Muscle layer of colon (tissue), 2 donors: Measurements from ENCODE around the gene GNAQ.

ENCODE experiments used
- H3K27ac ChIP-seq: one replicate; pipeline ENCODE4 v1.7.0; 2013; ENCODE audit warnings: low read depth, mild to moderate bottlenecking, low read length, moderate library complexity
- H3K27me3 ChIP-seq, 2 donors: one replicate each; pipeline ENCODE4 v1.7.0; 2013; ENCODE audit warnings: low read length in 2 of 2, mild to moderate bottlenecking in 2 of 2; ENCODE audit not compliant: insufficient read depth in 2 of 2, control insufficient read depth in 1 of 2
- H3K36me3 ChIP-seq: one replicate; pipeline ENCODE4 v1.7.0; 2013; ENCODE audit warnings: mild to moderate bottlenecking, low read length; ENCODE audit not compliant: insufficient read depth
- H3K4me1 ChIP-seq: one replicate; pipeline ENCODE4 v1.7.0; 2013; ENCODE audit warnings: mild to moderate bottlenecking, low read length; ENCODE audit not compliant: insufficient read depth
- H3K4me3 ChIP-seq, 2 donors: one replicate each; pipeline ENCODE4 v1.7.0; 2013; ENCODE audit warnings: low read length in 2 of 2, low read depth in 1 of 2, mild to moderate bottlenecking in 1 of 2, moderate library complexity in 1 of 2
- H3K9ac ChIP-seq: one replicate; pipeline ENCODE4 v1.7.0; 2013; ENCODE audit warnings: low read length
- H3K9me3 ChIP-seq: one replicate; pipeline ENCODE4 v1.7.0; 2013; ENCODE audit warnings: mild to moderate bottlenecking, low read length
- donor health status: abdominal sarcoma.
- donor health status: Adenocarcinoma of cecum.

GNAQ gene

DNA sequence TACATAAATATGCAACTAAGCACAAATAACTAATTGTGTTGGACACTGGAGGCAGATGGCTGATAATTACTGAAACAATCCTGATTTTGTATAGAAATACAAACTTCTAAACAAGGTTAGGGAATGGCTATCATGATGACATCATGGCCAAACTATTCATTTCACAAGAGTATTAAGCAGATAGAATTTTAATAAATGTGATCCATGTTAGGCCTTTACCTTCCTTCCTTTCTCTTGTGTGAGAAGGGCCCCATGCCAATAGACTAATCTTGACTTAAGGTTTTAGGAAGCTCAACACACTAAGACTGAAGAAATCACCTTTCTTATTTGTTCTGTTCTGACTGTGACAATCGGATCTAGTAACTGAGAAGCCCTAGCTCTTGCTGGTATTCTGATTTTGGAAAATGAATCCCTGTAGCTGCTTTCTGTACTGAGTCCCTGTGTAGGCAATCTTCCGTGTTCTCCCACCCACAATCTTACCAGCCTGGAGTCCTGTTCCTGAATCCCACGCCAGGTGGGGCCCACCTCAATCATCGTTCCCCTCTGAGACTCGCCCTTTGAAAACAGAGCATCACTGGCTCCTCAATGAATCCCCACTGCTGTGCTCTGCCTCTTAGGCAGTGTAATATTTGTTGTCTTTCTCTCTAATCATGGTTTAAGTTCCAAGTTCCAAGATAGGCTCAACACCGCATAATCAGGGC, 214.8 kb downstream of the GNAQ start:
- Histone ChIP-seq H3K36me3 (peaks cover 4% of the 10 kb centered on the region), H3K4me1 (peaks cover 14% of the 10 kb centered on the region), H3K9me3 (no peaks in the 10 kb centered on the region), H3K27me3 (no peaks in the 10 kb centered on the region), H3K9ac (no peak overlapping the region), H3K4me3 (no peak overlapping the region), H3K27ac (no peak overlapping the region)

DNA sequence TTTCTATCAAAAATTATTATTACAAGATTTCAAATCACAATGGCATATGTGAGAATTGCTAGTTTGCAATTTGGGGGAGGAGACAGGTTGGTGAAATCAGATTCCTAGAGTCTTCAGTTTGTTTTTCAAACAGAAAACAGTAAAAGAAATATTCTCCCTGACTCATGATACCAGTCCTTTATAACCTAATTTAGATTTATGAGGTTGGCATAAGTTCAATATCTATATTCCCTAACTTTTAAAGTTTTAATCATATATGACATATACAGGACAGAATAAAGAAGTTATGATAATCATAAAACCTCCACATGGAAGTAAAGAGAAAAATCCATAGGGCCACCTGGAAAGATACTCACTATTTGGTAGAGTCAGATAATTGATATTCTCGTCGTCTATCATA, 216.4 kb downstream of the GNAQ start:
- Histone ChIP-seq H3K4me3 (no peak overlapping the region), H3K27ac (no peak overlapping the region), H3K9me3 (no peaks in the 10 kb centered on the region), H3K27me3 (no peaks in the 10 kb centered on the region), H3K4me1 (peaks cover 10% of the 10 kb centered on the region), H3K9ac (no peak overlapping the region), H3K36me3 (peaks cover 4% of the 10 kb centered on the region)

DNA sequence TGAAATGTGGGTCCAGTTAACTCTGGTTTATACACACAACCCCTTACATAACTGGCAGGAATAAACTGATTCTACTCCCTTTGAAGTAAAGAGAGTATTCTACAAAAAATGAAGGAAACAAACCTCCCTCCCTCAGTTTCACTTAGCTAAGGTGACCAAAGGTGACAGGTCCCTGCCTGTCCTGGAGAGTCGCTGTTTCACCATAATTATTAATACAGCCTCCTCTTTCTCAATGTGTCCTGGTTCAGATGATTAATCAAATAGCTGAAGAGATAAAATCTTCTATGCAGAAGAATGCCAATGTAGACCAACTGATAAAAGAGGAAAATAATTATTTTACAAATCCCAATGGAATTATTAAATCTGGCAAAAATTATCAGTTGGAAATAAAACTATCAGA, 219.8 kb downstream of the GNAQ start:
- H3K9ac ChIP-seq, result no peak overlapping the region
- no peaks in the 10 kb centered on the region for H3K4me1 ChIP-seq
- peaks cover 4% of the 10 kb centered on the region for H3K36me3 ChIP-seq
- no peaks in the 10 kb centered on the region for H3K9me3 ChIP-seq
- no peaks in the 10 kb centered on the region for H3K27me3 ChIP-seq
- H3K4me3 ChIP-seq, result no peak overlapping the region
- no peak overlapping the region for H3K27ac ChIP-seq

DNA sequence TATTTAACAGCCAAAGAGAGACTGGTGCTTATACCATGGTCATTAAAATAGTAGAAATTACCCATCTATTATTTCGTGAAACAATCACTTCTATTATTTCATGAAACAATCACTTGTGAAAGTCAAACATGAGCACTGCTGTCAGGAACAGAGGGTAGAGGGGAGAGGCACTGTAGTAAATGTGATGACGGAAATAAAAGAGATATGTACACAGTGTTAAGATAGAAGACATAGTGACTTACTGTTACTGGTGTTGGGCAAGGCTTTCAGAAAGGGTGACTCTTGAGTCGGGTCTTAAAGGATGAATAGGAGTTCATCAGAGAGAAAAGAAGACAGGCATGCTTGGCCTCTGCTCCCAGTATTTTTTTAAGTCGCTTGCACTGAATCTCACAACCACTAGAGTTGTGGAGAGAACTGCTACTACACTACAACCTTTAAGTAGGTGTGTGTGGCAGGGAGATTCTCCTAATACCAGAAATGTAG, 220.9 kb downstream of the GNAQ start:
- Histone ChIP-seq H3K27me3 (no peaks in the 10 kb centered on the region), H3K27ac (no peak overlapping the region), H3K36me3 (peaks cover 4% of the 10 kb centered on the region)

DNA sequence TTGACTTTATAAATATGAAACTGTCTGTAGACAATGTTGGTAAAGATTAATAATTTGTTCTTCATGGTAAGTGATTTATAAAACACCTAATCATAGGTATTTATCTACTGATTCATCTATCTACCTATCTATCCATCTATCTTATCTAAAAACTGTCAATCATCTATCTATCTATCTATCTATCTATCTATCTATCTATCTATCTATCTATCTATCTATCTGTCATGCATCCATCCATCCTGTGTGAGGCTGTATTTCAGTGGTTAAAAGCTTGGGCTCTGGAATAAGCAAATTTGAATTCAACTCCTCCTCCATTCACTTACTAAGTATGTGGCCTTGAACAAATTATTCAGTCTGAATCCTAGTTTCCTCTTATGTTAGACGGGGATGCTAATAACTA, 221.6 kb downstream of the GNAQ start:
- H3K9me3 ChIP-seq, result no peaks in the 10 kb centered on the region
- no peaks in the 10 kb centered on the region for H3K27me3 ChIP-seq
- H3K4me1 ChIP-seq, result no peaks in the 10 kb centered on the region
- H3K9ac ChIP-seq, result no peak overlapping the region
- no peak overlapping the region for H3K27ac ChIP-seq
- peaks cover 4% of the 10 kb centered on the region for H3K36me3 ChIP-seq
- no peak overlapping the region for H3K4me3 ChIP-seq

More for the DNA sequence above, 220.9 kb downstream of the GNAQ start:
- Histone ChIP-seq H3K9ac (no peak overlapping the region), H3K4me1 (no peaks in the 10 kb centered on the region), H3K9me3 (no peaks in the 10 kb centered on the region), H3K4me3 (no peak overlapping the region)

DNA sequence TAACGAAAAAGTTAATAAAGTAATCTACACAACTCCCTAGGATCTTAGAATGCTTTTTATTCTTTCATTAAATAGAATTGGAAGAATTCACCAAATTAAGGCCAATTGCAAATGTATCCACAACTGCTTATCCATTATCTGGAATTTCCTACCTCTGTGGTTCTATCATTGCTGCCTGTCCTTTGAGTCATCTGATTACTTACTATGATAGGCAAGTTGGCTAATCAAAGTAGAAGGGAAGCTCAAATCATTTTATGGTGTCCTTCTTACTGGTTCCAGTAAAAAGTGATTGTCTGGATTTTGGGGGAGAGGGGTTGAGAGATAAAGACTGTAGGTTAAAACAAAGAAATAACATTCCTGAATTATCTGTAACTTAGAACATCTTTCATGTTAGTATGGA, 222.1 kb downstream of the GNAQ start:
- no peak overlapping the region for H3K4me3 ChIP-seq
- no peak overlapping the region for H3K9ac ChIP-seq
- no peak overlapping the region for H3K27ac ChIP-seq
- H3K4me1 ChIP-seq, result no peaks in the 10 kb centered on the region
- H3K27me3 ChIP-seq, result no peaks in the 10 kb centered on the region
- H3K9me3 ChIP-seq, result no peaks in the 10 kb centered on the region
- H3K36me3 ChIP-seq, result peaks cover 4% of the 10 kb centered on the region

DNA sequence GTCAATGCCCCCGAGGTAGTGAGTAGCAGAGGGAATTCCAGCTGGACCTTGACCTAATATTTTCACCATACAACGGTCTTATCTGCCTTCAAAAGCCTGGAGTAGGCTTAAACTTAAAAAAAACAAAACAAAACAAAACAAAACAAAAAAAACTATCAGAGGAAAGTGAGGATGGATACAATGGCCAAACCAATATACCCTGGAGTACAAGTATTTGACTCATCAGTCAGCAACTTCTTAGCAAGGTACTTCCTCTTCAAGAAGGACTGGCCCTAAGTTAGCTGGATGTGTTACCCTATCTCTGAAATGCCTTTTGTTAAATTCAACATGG, 222.9 kb downstream of the GNAQ start:
- Histone ChIP-seq H3K27me3 (no peaks in the 10 kb centered on the region), H3K9ac (no peak overlapping the region), H3K4me1 (no peaks in the 10 kb centered on the region), H3K36me3 (peaks cover under 1% of the 10 kb centered on the region), H3K27ac (no peak overlapping the region), H3K9me3 (no peaks in the 10 kb centered on the region), H3K4me3 (no peak overlapping the region)

DNA sequence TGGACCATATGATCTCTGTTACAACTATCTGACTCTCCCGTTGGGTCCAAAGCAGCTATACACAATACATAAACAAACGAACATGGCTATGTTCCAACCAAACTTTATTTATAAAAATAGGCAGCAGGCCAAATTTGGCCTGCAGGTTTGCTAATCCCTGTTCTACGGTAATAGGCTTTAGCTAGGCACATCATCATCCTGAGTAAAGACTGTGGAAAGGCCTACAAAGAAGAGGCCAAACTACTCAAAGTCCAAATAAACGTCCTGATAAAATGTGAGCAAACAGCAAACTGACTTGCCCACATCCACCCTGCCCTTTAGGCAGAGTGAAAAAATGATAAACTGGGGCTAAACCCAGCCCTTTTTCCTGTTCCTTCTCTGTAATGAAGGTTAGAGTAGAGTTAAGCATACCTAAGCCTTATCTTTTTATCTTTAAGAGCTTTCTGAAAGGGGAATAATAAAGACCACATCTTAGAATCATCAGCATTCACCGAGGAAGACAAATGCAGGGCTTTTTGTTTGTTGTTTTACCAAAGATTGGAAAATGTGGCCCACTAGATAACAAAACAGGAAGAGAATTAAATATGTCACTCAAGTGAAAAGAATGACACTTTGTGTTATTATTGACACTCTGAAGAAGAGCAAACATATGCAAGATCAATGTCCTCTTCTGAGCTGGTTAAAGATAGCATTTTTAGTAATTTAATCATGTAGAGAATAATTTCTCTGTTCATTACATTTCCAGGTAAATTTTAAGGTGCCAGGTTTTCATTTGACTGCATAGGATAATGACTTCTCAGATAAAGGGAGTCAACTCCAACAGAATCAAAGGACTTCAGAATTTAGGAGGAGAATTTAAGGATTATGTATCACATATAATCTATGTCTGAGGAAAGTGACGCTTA, 223.5 kb downstream of the GNAQ start:
- H3K9ac ChIP-seq, result no peak overlapping the region

DNA sequence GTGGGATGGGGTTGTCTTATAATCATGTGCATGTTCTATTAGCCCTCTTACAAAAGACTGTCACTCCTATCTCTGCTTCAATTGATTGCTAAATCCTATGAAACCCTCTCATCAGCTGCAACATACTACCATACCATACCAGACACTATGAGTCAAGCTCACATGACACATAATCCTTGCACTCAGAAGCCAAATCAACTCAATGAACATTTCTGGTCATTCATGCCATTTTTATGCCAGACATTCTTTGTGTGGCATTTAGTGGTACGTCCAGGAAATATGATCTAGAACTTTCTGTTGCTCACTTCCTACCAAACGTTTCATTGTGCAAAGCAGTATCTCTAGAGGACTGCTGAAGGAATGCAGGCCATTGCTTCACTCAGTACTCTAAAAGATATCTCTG, 224.3 kb downstream of the GNAQ start:
- Histone ChIP-seq H3K9me3 (no peaks in the 10 kb centered on the region), H3K27ac (no peak overlapping the region), H3K4me1 (no peaks in the 10 kb centered on the region), H3K4me3 (no peak overlapping the region), H3K36me3 (no peaks in the 10 kb centered on the region), H3K27me3 (no peaks in the 10 kb centered on the region), H3K9ac (no peak overlapping the region)

More for the DNA sequence above, 223.5 kb downstream of the GNAQ start:
- Histone ChIP-seq H3K36me3 (no peaks in the 10 kb centered on the region), H3K9me3 (no peaks in the 10 kb centered on the region), H3K27ac (no peak overlapping the region), H3K4me1 (no peaks in the 10 kb centered on the region), H3K4me3 (no peak overlapping the region), H3K27me3 (no peaks in the 10 kb centered on the region)

DNA sequence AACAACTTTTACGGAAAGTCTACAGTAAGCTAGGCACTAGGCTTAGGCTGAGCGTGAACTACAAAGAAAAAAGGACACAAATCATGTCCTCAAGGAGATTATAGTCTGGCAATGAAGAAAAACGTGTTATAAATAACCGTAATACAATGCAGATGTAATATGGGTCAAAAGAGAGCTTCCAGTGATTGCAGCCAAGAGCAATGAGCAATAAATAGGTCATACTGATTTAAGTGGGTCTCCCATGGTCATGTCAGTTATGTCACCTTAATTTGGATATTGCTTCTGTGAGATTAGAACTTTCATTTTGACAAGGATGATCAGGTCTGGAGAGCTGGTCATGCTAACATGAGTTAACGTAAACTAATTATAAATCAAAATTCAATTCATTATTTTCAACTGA, 224.9 kb downstream of the GNAQ start:
- no peaks in the 10 kb centered on the region for H3K4me1 ChIP-seq
- H3K4me3 ChIP-seq, result no peak overlapping the region
- H3K9ac ChIP-seq, result no peak overlapping the region
- no peaks in the 10 kb centered on the region for H3K9me3 ChIP-seq
- no peaks in the 10 kb centered on the region for H3K36me3 ChIP-seq
- H3K27ac ChIP-seq, result no peak overlapping the region
- H3K27me3 ChIP-seq, result no peaks in the 10 kb centered on the region

DNA sequence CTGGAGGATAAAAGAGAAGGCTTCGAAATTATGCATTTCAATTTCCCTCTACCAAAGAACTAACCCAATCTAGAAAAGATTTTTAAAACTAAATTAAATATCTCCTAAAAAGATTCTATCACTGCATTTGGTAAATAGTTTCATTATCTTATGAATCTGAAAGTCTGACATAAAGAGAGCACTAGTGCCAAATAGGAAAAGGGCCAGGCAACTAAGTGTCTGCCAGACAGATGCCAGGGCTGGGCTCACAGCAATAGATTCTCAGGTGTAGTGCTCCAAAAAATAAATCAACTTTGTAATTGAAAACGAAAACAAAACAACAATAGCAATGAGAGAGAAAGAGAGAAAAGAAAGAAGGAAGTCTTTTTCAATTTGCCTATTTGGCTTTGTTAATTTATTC, 225.8 kb downstream of the GNAQ start:
- no peaks in the 10 kb centered on the region for H3K9me3 ChIP-seq
- no peaks in the 10 kb centered on the region for H3K27me3 ChIP-seq
- no peaks in the 10 kb centered on the region for H3K36me3 ChIP-seq
- H3K9ac ChIP-seq, result no peak overlapping the region
- no peaks in the 10 kb centered on the region for H3K4me1 ChIP-seq
- H3K27ac ChIP-seq, result no peak overlapping the region
- no peak overlapping the region for H3K4me3 ChIP-seq
